LNCAP (cell line): Measurements from ENCODE around the gene EML6.

ENCODE experiments used
- CTCF ChIP-seq: fragments of 450-650 bp; IDR thresholded peaks from 2 replicates; pipeline ENCODE4 v1.5.1; 2017; ENCODE audit warnings: mild to moderate bottlenecking

Gene EML6

GRCh38 chr2:54955358-54956110 is 232.1 kb downstream of the EML6 start:
- TF ChIP-seq CTCF, result no peak

GRCh38 chr2:54956111-54956627 is 232.7 kb downstream of the EML6 start:
- no peak for TF ChIP-seq CTCF

- no peak for TF ChIP-seq CTCF
Measured at GRCh38 chr2:54957321-54957999, 234.0 kb downstream of the EML6 start.

- TF ChIP-seq CTCF, result no peak
Measured at GRCh38 chr2:54958717-54959371, 235.4 kb downstream of the EML6 start.

- TF ChIP-seq CTCF, result no peak
Measured at GRCh38 chr2:54960164-54960563, 236.7 kb downstream of the EML6 start.

- no peak for TF ChIP-seq CTCF
Measured at GRCh38 chr2:54962511-54962910, 239.0 kb downstream of the EML6 start.

- no peak for TF ChIP-seq CTCF
Measured at GRCh38 chr2:54962935-54963440, 239.5 kb downstream of the EML6 start.
